ENCODE data around the gene PPM1D.

DNA sequence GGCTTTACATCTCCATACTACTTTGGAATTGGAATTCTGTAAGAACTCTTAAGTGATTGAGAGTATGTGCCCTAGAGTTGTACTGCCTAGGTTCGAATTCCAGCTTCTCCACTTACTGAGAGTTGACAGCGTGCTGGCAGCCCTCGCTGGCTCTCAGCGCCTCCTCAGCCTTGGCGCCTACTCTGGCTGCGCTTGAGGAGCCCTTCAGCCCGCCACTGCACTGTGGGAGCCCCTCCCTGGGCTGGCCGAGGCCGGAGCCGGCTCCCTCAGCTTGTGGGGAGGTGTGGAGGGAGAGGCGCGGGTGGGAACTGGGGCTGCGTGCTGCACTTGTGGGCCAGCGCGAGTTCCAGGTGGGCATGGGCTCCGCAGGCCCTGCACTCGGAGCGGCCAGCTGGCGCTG lies 13.3 kb downstream of the PPM1D start:
- TF ChIP-seq EZH2 (IDR thresholded peaks at IDR 0.05; ENCODE audit: low read depth, unreplicated experiment) (no peak), POLR2AphosphoS5 (IDR thresholded peaks at IDR 0.05; ENCODE audit: low read depth) (no peak), JUNB (IDR thresholded peaks at IDR 0.05; ENCODE audit: unreplicated experiment) (no peak), EZH2phosphoT487 (IDR thresholded peaks at IDR 0.05; ENCODE audit: unreplicated experiment) (no peak)
- TF ChIP-seq, protein P1, sequence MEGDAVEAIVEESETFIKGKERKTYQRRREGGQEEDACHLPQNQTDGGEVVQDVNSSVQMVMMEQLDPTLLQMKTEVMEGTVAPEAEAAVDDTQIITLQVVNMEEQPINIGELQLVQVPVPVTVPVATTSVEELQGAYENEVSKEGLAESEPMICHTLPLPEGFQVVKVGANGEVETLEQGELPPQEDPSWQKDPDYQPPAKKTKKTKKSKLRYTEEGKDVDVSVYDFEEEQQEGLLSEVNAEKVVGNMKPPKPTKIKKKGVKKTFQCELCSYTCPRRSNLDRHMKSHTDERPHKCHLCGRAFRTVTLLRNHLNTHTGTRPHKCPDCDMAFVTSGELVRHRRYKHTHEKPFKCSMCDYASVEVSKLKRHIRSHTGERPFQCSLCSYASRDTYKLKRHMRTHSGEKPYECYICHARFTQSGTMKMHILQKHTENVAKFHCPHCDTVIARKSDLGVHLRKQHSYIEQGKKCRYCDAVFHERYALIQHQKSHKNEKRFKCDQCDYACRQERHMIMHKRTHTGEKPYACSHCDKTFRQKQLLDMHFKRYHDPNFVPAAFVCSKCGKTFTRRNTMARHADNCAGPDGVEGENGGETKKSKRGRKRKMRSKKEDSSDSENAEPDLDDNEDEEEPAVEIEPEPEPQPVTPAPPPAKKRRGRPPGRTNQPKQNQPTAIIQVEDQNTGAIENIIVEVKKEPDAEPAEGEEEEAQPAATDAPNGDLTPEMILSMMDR (conservative IDR thresholded peaks at IDR 0.05; ENCODE audit: low read depth in 2 of 2) = no peak

Data from GM23338 (cell line).